Mucosa of stomach (tissue), 1 donor: ENCODE measurements around the gene NCF1.
"Not testable (repeated sequence)": the region's sequence is repeated elsewhere in the genome, so short reads cannot be mapped to it uniquely, and the experiment has no call there.

Source experiments
- H3K27me3 ChIP-seq: one replicate; pipeline ENCODE4 v1.7.0; 2013; ENCODE audit warnings: mild to moderate bottlenecking, low read length; ENCODE audit not compliant: control insufficient read depth, insufficient read depth
- H3K36me3 ChIP-seq: one replicate; pipeline ENCODE4 v1.7.0; 2013; ENCODE audit warnings: low read length; ENCODE audit not compliant: control insufficient read depth, insufficient read depth
- H3K4me1 ChIP-seq: one replicate; pipeline ENCODE4 v1.7.0; 2013; ENCODE audit warnings: mild to moderate bottlenecking, low read length; ENCODE audit not compliant: control insufficient read depth, insufficient read depth
- H3K4me3 ChIP-seq: one replicate; pipeline ENCODE4 v1.7.0; 2013; ENCODE audit warnings: low read length
- H3K9ac ChIP-seq: one replicate; pipeline ENCODE4 v1.7.0; 2013; ENCODE audit warnings: mild to moderate bottlenecking, low read length, moderate library complexity
- H3K9me3 ChIP-seq: one replicate; pipeline ENCODE4 v1.7.0; 2013; ENCODE audit warnings: mild to moderate bottlenecking, low read length, moderate library complexity; ENCODE audit not compliant: control insufficient read depth
- donor health status: Pancreatic carcinoma.

Gene NCF1

GRCh38 chr7:74773760-74774750 is at the start of gene NCF1:
Gene NCF1, plus strand, starts transcription at chr7:74774011. Its CDS starts 21 bp downstream, at chr7:74774032.
- not testable (repeated sequence) for H3K4me1 ChIP-seq, H3K4me3 ChIP-seq, H3K9me3 ChIP-seq, H3K9ac ChIP-seq, H3K36me3 ChIP-seq, H3K27me3 ChIP-seq

GRCh38 chr7:74725840-74726239 is 48.0 kb upstream of the NCF1 start:
- H3K36me3 ChIP-seq, result no peaks in the 10 kb centered on the region
- H3K4me3 ChIP-seq, result no peak overlapping the region
- no peak overlapping the region for H3K9ac ChIP-seq
- no peaks in the 10 kb centered on the region for H3K9me3 ChIP-seq
- no peaks in the 10 kb centered on the region for H3K27me3 ChIP-seq
- H3K4me1 ChIP-seq, result no peaks in the 10 kb centered on the region

- no peak overlapping the region for H3K4me3 ChIP-seq
- no peak overlapping the region for H3K9ac ChIP-seq
- no peaks in the 10 kb centered on the region for H3K36me3 ChIP-seq
- H3K27me3 ChIP-seq, result no peaks in the 10 kb centered on the region
- no peaks in the 10 kb centered on the region for H3K4me1 ChIP-seq
- no peaks in the 10 kb centered on the region for H3K9me3 ChIP-seq
These were observed 47.3 kb upstream of the NCF1 start for GRCh38 chr7:74726309-74727101.

- H3K9ac ChIP-seq, H3K4me3 ChIP-seq, H3K4me1 ChIP-seq, H3K27me3 ChIP-seq, H3K9me3 ChIP-seq, H3K36me3 ChIP-seq: not testable (repeated sequence)
These were observed 45.1 kb upstream of the NCF1 start for GRCh38 chr7:74728686-74729085.

- not testable (repeated sequence) for H3K27me3 ChIP-seq, H3K4me3 ChIP-seq, H3K4me1 ChIP-seq, H3K9me3 ChIP-seq, H3K9ac ChIP-seq, H3K36me3 ChIP-seq
These were observed 43.6 kb upstream of the NCF1 start for GRCh38 chr7:74730186-74730585.

GRCh38 chr7:74739974-74740703 is 33.7 kb upstream of the NCF1 start:
- H3K9ac ChIP-seq, H3K4me3 ChIP-seq, H3K4me1 ChIP-seq, H3K36me3 ChIP-seq, H3K27me3 ChIP-seq, H3K9me3 ChIP-seq: not testable (repeated sequence)

- H3K4me3 ChIP-seq, H3K4me1 ChIP-seq, H3K9me3 ChIP-seq, H3K9ac ChIP-seq, H3K36me3 ChIP-seq, H3K27me3 ChIP-seq: not testable (repeated sequence)
These were observed 29.8 kb upstream of the NCF1 start for GRCh38 chr7:74743936-74744557.

GRCh38 chr7:74753921-74754482 is 19.8 kb upstream of the NCF1 start:
- not testable (repeated sequence) for H3K27me3 ChIP-seq, H3K9me3 ChIP-seq

GRCh38 chr7:74756673-74757072 is 17.1 kb upstream of the NCF1 start:
- not testable (repeated sequence) for H3K9ac ChIP-seq, H3K4me3 ChIP-seq, H3K27me3 ChIP-seq, H3K36me3 ChIP-seq, H3K9me3 ChIP-seq, H3K4me1 ChIP-seq

More at GRCh38 chr7:74753921-74754482, 19.8 kb upstream of the NCF1 start:
- H3K36me3 ChIP-seq, H3K9ac ChIP-seq, H3K4me1 ChIP-seq, H3K4me3 ChIP-seq: not testable (repeated sequence)

- H3K36me3 ChIP-seq, H3K27me3 ChIP-seq, H3K4me1 ChIP-seq, H3K4me3 ChIP-seq, H3K9me3 ChIP-seq, H3K9ac ChIP-seq: not testable (repeated sequence)
These were observed 15.5 kb upstream of the NCF1 start for GRCh38 chr7:74758268-74758667.

- not testable (repeated sequence) for H3K9me3 ChIP-seq, H3K9ac ChIP-seq, H3K36me3 ChIP-seq, H3K4me3 ChIP-seq, H3K4me1 ChIP-seq, H3K27me3 ChIP-seq
These were observed 14.8 kb upstream of the NCF1 start for GRCh38 chr7:74758982-74759381.
